ENCODE results near the gene TRIM32.

Gene TRIM32

GRCh38 chr9:116750510-116750909 is 63.4 kb downstream of the TRIM32 start:
- DNase-seq (ENCODE audit: low read depth in 3 of 3, low spot score in 1 of 3): no peak
